ENCODE measurements around the gene INTS11.

Gene INTS11

DNA sequence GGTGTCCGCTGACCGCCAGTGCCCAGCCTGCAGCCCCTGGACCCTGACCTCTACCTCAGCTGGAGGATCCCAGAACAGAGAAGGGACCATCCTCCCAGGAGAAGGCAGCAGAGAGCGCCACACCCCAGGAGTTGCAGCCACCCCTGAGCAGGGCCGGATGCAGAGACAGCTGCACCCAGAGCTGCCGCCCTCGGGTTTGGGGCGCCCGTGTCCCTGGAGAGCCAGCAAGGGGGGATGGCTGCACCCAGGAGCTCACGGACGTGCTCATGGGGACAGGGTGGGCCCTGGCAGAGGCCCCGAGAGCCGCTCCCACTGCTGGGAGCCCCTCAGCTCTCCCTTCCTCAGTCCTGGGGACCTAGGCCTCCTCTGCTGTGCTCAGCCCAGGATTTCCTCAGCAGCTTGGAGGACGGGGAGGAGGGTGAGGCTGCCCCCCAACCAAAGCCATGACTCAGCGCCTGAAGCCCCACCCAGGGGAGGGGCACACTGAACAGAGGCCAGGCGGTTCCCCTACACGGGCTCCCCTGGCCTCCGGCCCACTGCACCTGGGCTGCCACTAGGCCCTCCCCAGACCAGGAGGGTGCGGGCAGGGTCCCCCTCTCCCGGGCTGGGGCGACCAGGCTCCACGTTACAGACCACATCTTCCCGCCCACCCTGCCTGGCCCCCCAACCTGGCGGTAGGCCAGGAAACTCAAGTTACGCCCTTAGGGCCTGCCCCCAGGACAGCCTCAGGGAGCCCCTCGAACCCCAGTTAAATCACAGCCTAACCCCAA is 19.0 kb downstream of the INTS11 start:
- H3K27ac ChIP-seq (ENCODE audit: extremely low read depth, low read depth, low read length), result peak overlapping the region; percentile 82
- H3K4me1 ChIP-seq (ENCODE audit: control insufficient read depth, insufficient read depth, low read length), result peaks cover 20% of the 10 kb centered on the region
- ChIA-PET POLR2A (interaction anchor here (0.6 to 1.4 kb wide), 4 partner anchors 13 to 65 kb away, joined by 3 to 7 read pairs (median 4); no protein-coding TSS in a partner anchor), CTCF (interaction anchor here (0.6 to 0.8 kb wide), 2 partner anchors 67 to 322 kb away, joined by 3 to 4 read pairs; no protein-coding TSS in a partner anchor)
- peaks cover 0 to 21% of the 10 kb centered on the region in 2 experiments; a peak in 2 of 3 replicates for H3K36me3 ChIP-seq (ENCODE audit: control insufficient read depth in 2 of 2, insufficient read depth in 1 of 2, low read length in 2 of 2)
- no peaks in the 10 kb centered on the region for H3K9me3 ChIP-seq (ENCODE audit: control insufficient read depth, insufficient read depth, low read depth, low read length)
- H3K4me3 ChIP-seq (ENCODE audit: low read depth, low read length), result no peak overlapping the region
- TF ChIP-seq ZNF571 (tag by site-specific recombination; IDR thresholded peaks at IDR 0.05) (no peak), ZNF660 (tag by site-specific recombination; IDR thresholded peaks at IDR 0.05) (no peak), ZNF248 (tag by site-specific recombination; IDR thresholded peaks at IDR 0.05) (no peak), ZXDB (tag by site-specific recombination; IDR thresholded peaks at IDR 0.05) (no peak), KLF7 (tag by site-specific recombination; IDR thresholded peaks at IDR 0.05; ENCODE audit: borderline replicate concordance) (no peak), ZBTB21 (tag by site-specific recombination; IDR thresholded peaks at IDR 0.05) (no peak), ZNF561 (tag by site-specific recombination; IDR thresholded peaks at IDR 0.05; ENCODE audit: borderline replicate concordance) (0 out of 2 replicates have a peak, but pooled peaks have one; percentile 28), SP3 (tag by site-specific recombination; IDR thresholded peaks at IDR 0.05) (peak; percentile 55), ZNF830 (tag by site-specific recombination; IDR thresholded peaks at IDR 0.05; ENCODE audit: low read depth) (no peak), KLF1 (tag by site-specific recombination; IDR thresholded peaks at IDR 0.05) (peak; percentile 94), ZNF341 (tag by site-specific recombination; IDR thresholded peaks at IDR 0.05; ENCODE audit: low read depth) (peak; percentile 25; the same call in 1 of the 2 replicates), ZNF530 (tag by site-specific recombination; IDR thresholded peaks at IDR 0.05; ENCODE audit: low read depth) (no peak), BCL11A (tag by site-specific recombination; IDR thresholded peaks at IDR 0.05; ENCODE audit: low read depth) (0 out of 2 replicates have a peak, but pooled peaks have one; percentile 11), ZNF221 (tag by site-specific recombination; IDR thresholded peaks at IDR 0.05; ENCODE audit: borderline replicate concordance) (no peak), ZNF302 (tag by site-specific recombination; IDR thresholded peaks at IDR 0.05; ENCODE audit: low read depth) (no peak), ZNF664 (tag by site-specific recombination; IDR thresholded peaks at IDR 0.05) (no peak), ZNF16 (tag by site-specific recombination; IDR thresholded peaks at IDR 0.05; ENCODE audit: low read depth) (no peak), ZNF114 (tag by site-specific recombination; IDR thresholded peaks at IDR 0.05) (no peak), ZSCAN23 (tag by site-specific recombination; IDR thresholded peaks at IDR 0.05) (no peak), ZNF560 (tag by site-specific recombination; IDR thresholded peaks at IDR 0.05; ENCODE audit: borderline replicate concordance) (no peak), ZBTB48 (tag by site-specific recombination; IDR thresholded peaks at IDR 0.05) (peak; percentile 93; the same call in 1 of the 2 replicates), ZNF391 (tag by site-specific recombination; IDR thresholded peaks at IDR 0.05; ENCODE audit: borderline replicate concordance, low read depth) (no peak), SALL2 (tag by site-specific recombination; IDR thresholded peaks at IDR 0.05; ENCODE audit: borderline replicate concordance) (no peak), SETDB1 (IDR thresholded peaks at IDR 0.05; ENCODE audit: insufficient read length, low read length) (no peak), GLIS1 (tag by site-specific recombination; IDR thresholded peaks at IDR 0.05) (peak; percentile 85), ZNF211 (tag by site-specific recombination; IDR thresholded peaks at IDR 0.05; ENCODE audit: low read depth) (no peak), ZNF785 (tag by site-specific recombination; IDR thresholded peaks at IDR 0.05) (no peak), RBAK (tag by site-specific recombination; IDR thresholded peaks at IDR 0.05) (no peak), ZNF701 (tag by site-specific recombination; IDR thresholded peaks at IDR 0.05) (no peak)
- TF ChIP-seq, protein P1, sequence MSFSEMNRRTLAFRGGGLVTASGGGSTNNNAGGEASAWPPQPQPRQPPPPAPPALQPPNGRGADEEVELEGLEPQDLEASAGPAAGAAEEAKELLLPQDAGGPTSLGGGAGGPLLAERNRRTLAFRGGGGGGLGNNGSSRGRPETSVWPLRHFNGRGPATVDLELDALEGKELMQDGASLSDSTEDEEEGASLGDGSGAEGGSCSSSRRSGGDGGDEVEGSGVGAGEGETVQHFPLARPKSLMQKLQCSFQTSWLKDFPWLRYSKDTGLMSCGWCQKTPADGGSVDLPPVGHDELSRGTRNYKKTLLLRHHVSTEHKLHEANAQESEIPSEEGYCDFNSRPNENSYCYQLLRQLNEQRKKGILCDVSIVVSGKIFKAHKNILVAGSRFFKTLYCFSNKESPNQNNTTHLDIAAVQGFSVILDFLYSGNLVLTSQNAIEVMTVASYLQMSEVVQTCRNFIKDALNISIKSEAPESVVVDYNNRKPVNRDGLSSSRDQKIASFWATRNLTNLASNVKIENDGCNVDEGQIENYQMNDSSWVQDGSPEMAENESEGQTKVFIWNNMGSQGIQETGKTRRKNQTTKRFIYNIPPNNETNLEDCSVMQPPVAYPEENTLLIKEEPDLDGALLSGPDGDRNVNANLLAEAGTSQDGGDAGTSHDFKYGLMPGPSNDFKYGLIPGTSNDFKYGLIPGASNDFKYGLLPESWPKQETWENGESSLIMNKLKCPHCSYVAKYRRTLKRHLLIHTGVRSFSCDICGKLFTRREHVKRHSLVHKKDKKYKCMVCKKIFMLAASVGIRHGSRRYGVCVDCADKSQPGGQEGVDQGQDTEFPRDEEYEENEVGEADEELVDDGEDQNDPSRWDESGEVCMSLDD (tag by site-specific recombination; IDR thresholded peaks at IDR 0.05), result peak; percentile 82
- TF ChIP-seq, protein P2, sequence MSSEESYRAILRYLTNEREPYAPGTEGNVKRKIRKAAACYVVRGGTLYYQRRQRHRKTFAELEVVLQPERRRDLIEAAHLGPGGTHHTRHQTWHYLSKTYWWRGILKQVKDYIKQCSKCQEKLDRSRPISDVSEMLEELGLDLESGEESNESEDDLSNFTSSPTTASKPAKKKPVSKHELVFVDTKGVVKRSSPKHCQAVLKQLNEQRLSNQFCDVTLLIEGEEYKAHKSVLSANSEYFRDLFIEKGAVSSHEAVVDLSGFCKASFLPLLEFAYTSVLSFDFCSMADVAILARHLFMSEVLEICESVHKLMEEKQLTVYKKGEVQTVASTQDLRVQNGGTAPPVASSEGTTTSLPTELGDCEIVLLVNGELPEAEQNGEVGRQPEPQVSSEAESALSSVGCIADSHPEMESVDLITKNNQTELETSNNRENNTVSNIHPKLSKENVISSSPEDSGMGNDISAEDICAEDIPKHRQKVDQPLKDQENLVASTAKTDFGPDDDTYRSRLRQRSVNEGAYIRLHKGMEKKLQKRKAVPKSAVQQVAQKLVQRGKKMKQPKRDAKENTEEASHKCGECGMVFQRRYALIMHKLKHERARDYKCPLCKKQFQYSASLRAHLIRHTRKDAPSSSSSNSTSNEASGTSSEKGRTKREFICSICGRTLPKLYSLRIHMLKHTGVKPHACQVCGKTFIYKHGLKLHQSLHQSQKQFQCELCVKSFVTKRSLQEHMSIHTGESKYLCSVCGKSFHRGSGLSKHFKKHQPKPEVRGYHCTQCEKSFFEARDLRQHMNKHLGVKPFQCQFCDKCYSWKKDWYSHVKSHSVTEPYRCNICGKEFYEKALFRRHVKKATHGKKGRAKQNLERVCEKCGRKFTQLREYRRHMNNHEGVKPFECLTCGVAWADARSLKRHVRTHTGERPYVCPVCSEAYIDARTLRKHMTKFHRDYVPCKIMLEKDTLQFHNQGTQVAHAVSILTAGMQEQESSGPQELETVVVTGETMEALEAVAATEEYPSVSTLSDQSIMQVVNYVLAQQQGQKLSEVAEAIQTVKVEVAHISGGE (tag by site-specific recombination; conservative IDR thresholded peaks at IDR 0.05; ENCODE audit: low read depth), result no peak
- TF ChIP-seq, protein P3, sequence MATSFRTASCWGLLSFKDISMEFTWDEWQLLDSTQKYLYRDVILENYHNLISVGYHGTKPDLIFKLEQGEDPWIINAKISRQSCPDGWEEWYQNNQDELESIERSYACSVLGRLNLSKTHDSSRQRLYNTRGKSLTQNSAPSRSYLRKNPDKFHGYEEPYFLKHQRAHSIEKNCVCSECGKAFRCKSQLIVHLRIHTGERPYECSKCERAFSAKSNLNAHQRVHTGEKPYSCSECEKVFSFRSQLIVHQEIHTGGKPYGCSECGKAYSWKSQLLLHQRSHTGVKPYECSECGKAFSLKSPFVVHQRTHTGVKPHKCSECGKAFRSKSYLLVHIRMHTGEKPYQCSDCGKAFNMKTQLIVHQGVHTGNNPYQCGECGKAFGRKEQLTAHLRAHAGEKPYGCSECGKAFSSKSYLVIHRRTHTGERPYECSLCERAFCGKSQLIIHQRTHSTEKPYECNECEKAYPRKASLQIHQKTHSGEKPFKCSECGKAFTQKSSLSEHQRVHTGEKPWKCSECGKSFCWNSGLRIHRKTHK (tag by site-specific recombination; IDR thresholded peaks at IDR 0.05), result no peak

Data from HEK293 (cell line).